Activated CD8-positive, alpha-beta T cell treated with anti-CD3 and anti-CD28 coated beads for 36 hours (primary cell): ENCODE results near the gene PIBF1. TPM values are rescaled to one million over a fixed set of nuclear protein-coding genes. Genes with fewer than 3 reads are reported as not detected.

ENCODE experiments used
- ATAC-seq: fragments of 200-7000 bp; cut with Tn5 transposase; one replicate; pipeline ENCODE4 v1.10.0; 2021; ENCODE audit warnings: mild to moderate bottlenecking, moderate library complexity
- CTCF ChIA-PET: fragments of 350-600 bp; sonication (Branson Sonifier 250); formaldehyde crosslinking; loops from one replicate; lab custom pipeline; 2021; ENCODE audit warnings: antibody characterized with exemption; lab: Charles Lee
- POLR2A ChIA-PET: fragments of 350-600 bp; sonication (Branson Sonifier 250); formaldehyde crosslinking; loops from one replicate; lab custom pipeline; 2021; ENCODE audit warnings: antibody characterized with exemption; lab: Charles Lee
- DNase-seq: peaks from one replicate; pipeline ENCODE4 v3.0.0-alpha.2; 2020
- H3K27ac Mint-ChIP-seq: one replicate; pipeline ENCODE4 v1.8.0; 2021; ENCODE audit warnings: mild to moderate bottlenecking, mixed read lengths
- H3K27me3 Mint-ChIP-seq: one replicate; pipeline ENCODE4 v1.8.0; 2021; ENCODE audit warnings: mixed read lengths
- H3K36me3 Mint-ChIP-seq: one replicate; pipeline ENCODE4 v1.8.0; 2021; ENCODE audit warnings: low read depth, mixed read lengths
- H3K4me1 Mint-ChIP-seq: one replicate; pipeline ENCODE4 v1.8.0; 2021; ENCODE audit warnings: low read depth, mixed read lengths
- H3K4me3 Mint-ChIP-seq: one replicate; pipeline ENCODE4 v1.8.0; 2021; ENCODE audit warnings: mild to moderate bottlenecking, moderate library complexity, mixed read lengths
- H3K9me3 Mint-ChIP-seq: one replicate; pipeline ENCODE4 v1.8.0; 2021; ENCODE audit warnings: mixed read lengths
- CTCF ChIP-seq: fragments of 200-600 bp; IDR thresholded peaks from one replicate; pipeline ENCODE4 v1.8.0; 2022; ENCODE audit warnings: antibody characterized with exemption, mild to moderate bottlenecking
- intact Hi-C: fragments of 100-400 bp; cut with micrococcal nuclease; formaldehyde crosslinking; loops from one replicate; pipeline ENCODE4 v1.10.0; 2022
- total RNA-seq, 2 experiments: library from RNA; stranded (reverse); gene quantifications; one replicate each; pipeline ENCODE4 v1.2.3, GENCODE V29; 2021

The PIBF1 gene
- total RNA-seq, 2 experiments from 2014 or later, result 26.2 to 29.7 TPM

- no peak for ATAC-seq
- Mint-ChIP-seq H3K27ac (no peak overlapping the region), H3K4me3 (no peak overlapping the region), H3K9me3 (no peaks in the 10 kb centered on the region), H3K36me3 (peaks cover 14% of the 10 kb centered on the region), H3K27me3 (no peaks in the 10 kb centered on the region), H3K4me1 (no peaks in the 10 kb centered on the region)
- DNase-seq, result no peak
- intact Hi-C loops, result no loop called here
- ChIA-PET POLR2A (interaction anchor here (0.6 kb wide), 1 partner anchor 53 kb away, joined by 3 read pairs; no protein-coding TSS in a partner anchor), CTCF (interaction anchor here (1.2 kb wide), 1 partner anchor 12 kb away, joined by 3 read pairs; no protein-coding TSS in a partner anchor)
- no peak for TF ChIP-seq CTCF
Measured at GRCh38 chr13:72990953-72991352, 209.0 kb downstream of the PIBF1 start.

GRCh38 chr13:72998012-72998411, 216.1 kb downstream of the PIBF1 start:
- Mint-ChIP-seq H3K4me1 (peaks cover 8% of the 10 kb centered on the region), H3K27me3 (no peaks in the 10 kb centered on the region), H3K27ac (no peak overlapping the region), H3K9me3 (no peaks in the 10 kb centered on the region), H3K36me3 (peaks cover 6% of the 10 kb centered on the region), H3K4me3 (no peak overlapping the region)
- intact Hi-C loops, result no loop called here
- no peak for DNase-seq
- CTCF ChIA-PET, result interaction anchor here (1.3 kb wide), 1 partner anchor 158 kb away, joined by 3 read pairs; no protein-coding TSS in a partner anchor
- POLR2A ChIA-PET, result no interaction called here
- TF ChIP-seq CTCF, result no peak
- no peak for ATAC-seq

- peak; percentile 7 for DNase-seq
- no peak overlapping the region for H3K27ac Mint-ChIP-seq
- H3K4me3 Mint-ChIP-seq, result no peak overlapping the region
- peaks cover 8% of the 10 kb centered on the region for H3K4me1 Mint-ChIP-seq
- ATAC-seq, result peak; percentile 71
- intact Hi-C loops, result no loop called here
- peaks cover 11% of the 10 kb centered on the region for H3K36me3 Mint-ChIP-seq
- CTCF ChIA-PET, result no interaction called here
- TF ChIP-seq CTCF, result no peak
- no peaks in the 10 kb centered on the region for H3K9me3 Mint-ChIP-seq
- no peaks in the 10 kb centered on the region for H3K27me3 Mint-ChIP-seq
- POLR2A ChIA-PET, result no interaction called here
Measured at GRCh38 chr13:73000027-73000674, 218.2 kb downstream of the PIBF1 start.

- ChIA-PET POLR2A (no interaction called here), CTCF (interaction anchor here (0.6 to 1.2 kb wide), 2 partner anchors 10 to 650 kb away, joined by 3 read pairs; no protein-coding TSS in a partner anchor)
- Mint-ChIP-seq H3K36me3 (peaks cover 11% of the 10 kb centered on the region), H3K9me3 (no peaks in the 10 kb centered on the region), H3K4me1 (peaks cover 8% of the 10 kb centered on the region), H3K4me3 (no peak overlapping the region), H3K27me3 (no peaks in the 10 kb centered on the region), H3K27ac (no peak overlapping the region)
- no peak for DNase-seq
- ATAC-seq, result no peak
- intact Hi-C loops, result no loop called here
- no peak for TF ChIP-seq CTCF
Measured at GRCh38 chr13:73001971-73002370, 220.0 kb downstream of the PIBF1 start.

GRCh38 chr13:73011751-73012150, 229.8 kb downstream of the PIBF1 start:
- Mint-ChIP-seq H3K27ac (no peak overlapping the region), H3K36me3 (peaks cover 18% of the 10 kb centered on the region), H3K27me3 (no peaks in the 10 kb centered on the region), H3K4me3 (no peak overlapping the region), H3K4me1 (no peaks in the 10 kb centered on the region), H3K9me3 (no peaks in the 10 kb centered on the region)
- CTCF ChIA-PET, result no interaction called here
- no peak for DNase-seq
- POLR2A ChIA-PET, result no interaction called here
- no peak for TF ChIP-seq CTCF
- intact Hi-C loops, result no loop called here
- no peak for ATAC-seq
